ENCODE data around the gene SLC66A3. TPM values are rescaled to one million over a fixed set of nuclear protein-coding genes. Genes with fewer than 3 reads are reported as not detected.
A peak's percentile ranks its signal among the peaks of the same experiment; 100 is the strongest.

SLC66A3 gene
- total RNA-seq, 1 donor from 2014 or later, result 14.3 TPM

- H3K4me3 Mint-ChIP-seq (ENCODE audit: unreplicated experiment), result no peak overlapping the region
Observed at GRCh38 chr2:11201969-11202368, 46.7 kb downstream of the SLC66A3 start.

DNA sequence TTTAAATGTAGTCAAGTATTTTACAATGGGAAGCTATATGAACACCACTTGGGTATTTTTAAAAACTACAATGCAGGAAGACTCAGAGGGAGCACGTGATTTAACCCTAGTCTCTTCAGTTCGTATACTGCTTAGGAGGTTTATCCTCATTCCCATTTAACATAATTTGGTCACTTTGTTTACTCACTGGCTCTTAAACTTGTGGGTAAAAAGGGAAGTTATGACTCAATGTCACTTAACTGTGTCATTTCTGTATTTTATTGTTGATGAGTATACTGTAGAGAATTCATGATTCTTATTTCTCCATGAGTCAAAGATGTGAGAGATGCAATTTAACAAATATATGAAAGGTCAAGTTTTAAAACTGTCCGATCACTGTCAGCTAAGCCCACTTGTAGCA is 48.2 kb downstream of the SLC66A3 start:
- Histone ChIP-seq H4K20me1 (ENCODE audit: insufficient read depth, low read length) (no peaks in the 10 kb centered on the region), H3K79me2 (ENCODE audit: insufficient read depth, low read length) (no peaks in the 10 kb centered on the region), H3K27ac (ENCODE audit: low read depth, low read length) (peak overlapping the region; percentile 19), H3K4me3 (ENCODE audit: insufficient read depth, low read depth, low read length) (no peak overlapping the region), H3K27me3 (ENCODE audit: insufficient read depth, low read length) (no peaks in the 10 kb centered on the region), H3K4me2 (ENCODE audit: low read length) (peak overlapping the region; percentile 30), H3K4me1 (ENCODE audit: insufficient read depth, low read length) (peaks cover 7% of the 10 kb centered on the region), H3K9me3 (ENCODE audit: insufficient read depth, low read depth, low read length) (no peaks in the 10 kb centered on the region), H3K36me3 (ENCODE audit: insufficient read depth, low read length) (peaks cover 29% of the 10 kb centered on the region), H3K9ac (ENCODE audit: low read length) (no peak overlapping the region), H2AFZ (ENCODE audit: low read depth, low read length) (no peak overlapping the region)
- no peaks in the 10 kb centered on the region for H3K9me3 Mint-ChIP-seq (ENCODE audit: unreplicated experiment)
- TF ChIP-seq, protein P1, sequence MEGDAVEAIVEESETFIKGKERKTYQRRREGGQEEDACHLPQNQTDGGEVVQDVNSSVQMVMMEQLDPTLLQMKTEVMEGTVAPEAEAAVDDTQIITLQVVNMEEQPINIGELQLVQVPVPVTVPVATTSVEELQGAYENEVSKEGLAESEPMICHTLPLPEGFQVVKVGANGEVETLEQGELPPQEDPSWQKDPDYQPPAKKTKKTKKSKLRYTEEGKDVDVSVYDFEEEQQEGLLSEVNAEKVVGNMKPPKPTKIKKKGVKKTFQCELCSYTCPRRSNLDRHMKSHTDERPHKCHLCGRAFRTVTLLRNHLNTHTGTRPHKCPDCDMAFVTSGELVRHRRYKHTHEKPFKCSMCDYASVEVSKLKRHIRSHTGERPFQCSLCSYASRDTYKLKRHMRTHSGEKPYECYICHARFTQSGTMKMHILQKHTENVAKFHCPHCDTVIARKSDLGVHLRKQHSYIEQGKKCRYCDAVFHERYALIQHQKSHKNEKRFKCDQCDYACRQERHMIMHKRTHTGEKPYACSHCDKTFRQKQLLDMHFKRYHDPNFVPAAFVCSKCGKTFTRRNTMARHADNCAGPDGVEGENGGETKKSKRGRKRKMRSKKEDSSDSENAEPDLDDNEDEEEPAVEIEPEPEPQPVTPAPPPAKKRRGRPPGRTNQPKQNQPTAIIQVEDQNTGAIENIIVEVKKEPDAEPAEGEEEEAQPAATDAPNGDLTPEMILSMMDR (IDR thresholded peaks at IDR 0.05; ENCODE audit: insufficient read depth, low read depth, low read length), result no peak
- no peak for TF ChIP-seq EZH2 (IDR thresholded peaks at IDR 0.05; ENCODE audit: insufficient read depth, low read length)
- peaks cover 2% of the 10 kb centered on the region for H3K36me3 Mint-ChIP-seq (ENCODE audit: low read depth, unreplicated experiment)
- FAIRE-seq (peak; percentile 80), DNase-seq (ENCODE audit: low read depth) (peak; percentile 58)
- no peaks in the 10 kb centered on the region for H3K27me3 Mint-ChIP-seq (ENCODE audit: low read depth, unreplicated experiment)
- H3K4me3 Mint-ChIP-seq (ENCODE audit: unreplicated experiment), result no peak overlapping the region
- no peak overlapping the region for H3K27ac Mint-ChIP-seq (ENCODE audit: unreplicated experiment)
- H3K4me1 Mint-ChIP-seq (ENCODE audit: low read depth, unreplicated experiment), result peaks cover 5% of the 10 kb centered on the region

More at GRCh38 chr2:11201969-11202368, 46.7 kb downstream of the SLC66A3 start:
- no peaks in the 10 kb centered on the region for H3K79me2 ChIP-seq (ENCODE audit: insufficient read depth, low read length)
- H3K9me3 Mint-ChIP-seq (ENCODE audit: unreplicated experiment), result no peaks in the 10 kb centered on the region
- peaks cover 5% of the 10 kb centered on the region for H3K4me1 Mint-ChIP-seq (ENCODE audit: low read depth, unreplicated experiment)
- FAIRE-seq (no peak), DNase-seq (ENCODE audit: low read depth) (no peak)
- no peak overlapping the region for H3K27ac ChIP-seq (ENCODE audit: low read depth, low read length)
- no peaks in the 10 kb centered on the region for H4K20me1 ChIP-seq (ENCODE audit: insufficient read depth, low read length)
- H3K4me3 ChIP-seq (ENCODE audit: insufficient read depth, low read depth, low read length), result no peak overlapping the region
- no peak overlapping the region for H3K27ac Mint-ChIP-seq (ENCODE audit: unreplicated experiment)
- H3K27me3 ChIP-seq (ENCODE audit: insufficient read depth, low read length), result no peaks in the 10 kb centered on the region
- H3K36me3 Mint-ChIP-seq (ENCODE audit: low read depth, unreplicated experiment), result peaks cover 2% of the 10 kb centered on the region
- no peaks in the 10 kb centered on the region for H3K27me3 Mint-ChIP-seq (ENCODE audit: low read depth, unreplicated experiment)
- H3K4me1 ChIP-seq (ENCODE audit: insufficient read depth, low read length), result peaks cover 7% of the 10 kb centered on the region
- no peak overlapping the region for H3K4me2 ChIP-seq (ENCODE audit: low read length)
- H3K36me3 ChIP-seq (ENCODE audit: insufficient read depth, low read length), result peaks cover 29% of the 10 kb centered on the region
- H3K9me3 ChIP-seq (ENCODE audit: insufficient read depth, low read depth, low read length), result no peaks in the 10 kb centered on the region
- no peak overlapping the region for H3K9ac ChIP-seq (ENCODE audit: low read length)
- H2AFZ ChIP-seq (ENCODE audit: low read depth, low read length), result no peak overlapping the region
- no peak for TF ChIP-seq EZH2 (IDR thresholded peaks at IDR 0.05; ENCODE audit: insufficient read depth, low read length)
- TF ChIP-seq, protein P1 (IDR thresholded peaks at IDR 0.05; ENCODE audit: insufficient read depth, low read depth, low read length), result no peak

DNA sequence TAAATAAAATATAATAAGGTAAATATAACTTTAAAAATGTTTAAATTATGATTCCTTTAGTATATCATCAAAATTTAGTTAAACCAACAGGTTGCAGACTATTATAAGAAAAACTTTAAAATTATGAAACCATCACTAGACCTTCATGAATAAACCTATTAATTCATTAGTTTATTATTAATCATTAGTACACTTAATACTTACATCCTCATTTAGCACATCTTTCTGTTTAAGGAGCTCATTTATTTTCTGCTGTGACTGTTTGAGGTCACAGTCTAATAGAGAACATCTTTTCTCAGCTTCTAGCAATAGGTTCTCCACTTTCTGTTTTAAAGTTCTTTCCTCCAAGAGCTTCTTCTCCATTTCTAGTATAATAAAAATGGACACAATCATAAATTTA is 52.8 kb downstream of the SLC66A3 start:
- Histone ChIP-seq H2AFZ (ENCODE audit: low read depth, low read length) (no peak overlapping the region), H3K36me3 (ENCODE audit: insufficient read depth, low read length) (peaks cover 12% of the 10 kb centered on the region), H3K4me1 (ENCODE audit: insufficient read depth, low read length) (peaks cover 6% of the 10 kb centered on the region), H3K27ac (ENCODE audit: low read depth, low read length) (no peak overlapping the region), H3K9me3 (ENCODE audit: insufficient read depth, low read depth, low read length) (no peaks in the 10 kb centered on the region), H4K20me1 (ENCODE audit: insufficient read depth, low read length) (peaks cover 5% of the 10 kb centered on the region), H3K79me2 (ENCODE audit: insufficient read depth, low read length) (no peaks in the 10 kb centered on the region), H3K4me3 (ENCODE audit: insufficient read depth, low read depth, low read length) (no peak overlapping the region), H3K9ac (ENCODE audit: low read length) (no peak overlapping the region), H3K27me3 (ENCODE audit: insufficient read depth, low read length) (no peaks in the 10 kb centered on the region), H3K4me2 (ENCODE audit: low read length) (no peak overlapping the region)
- no peaks in the 10 kb centered on the region for H3K9me3 Mint-ChIP-seq (ENCODE audit: unreplicated experiment)
- no peaks in the 10 kb centered on the region for H3K27me3 Mint-ChIP-seq (ENCODE audit: low read depth, unreplicated experiment)
- DNase-seq (ENCODE audit: low read depth), result no peak
- H3K4me1 Mint-ChIP-seq (ENCODE audit: low read depth, unreplicated experiment), result peaks cover 10% of the 10 kb centered on the region
- peaks cover 5% of the 10 kb centered on the region for H3K36me3 Mint-ChIP-seq (ENCODE audit: low read depth, unreplicated experiment)
- no peak for TF ChIP-seq EZH2 (IDR thresholded peaks at IDR 0.05; ENCODE audit: insufficient read depth, low read length)
- TF ChIP-seq, protein P1 (IDR thresholded peaks at IDR 0.05; ENCODE audit: insufficient read depth, low read depth, low read length), result no peak
- no peak overlapping the region for H3K4me3 Mint-ChIP-seq (ENCODE audit: unreplicated experiment)
- FAIRE-seq, result no peak
- no peak overlapping the region for H3K27ac Mint-ChIP-seq (ENCODE audit: unreplicated experiment)

Measured in astrocyte (in vitro differentiated cells and primary cell).